ENCODE measurements around the gene SLC22A1.
"Not testable (repeated sequence)": the region's sequence is repeated elsewhere in the genome, so short reads cannot be mapped to it uniquely, and the experiment has no call there.

Gene SLC22A1

DNA sequence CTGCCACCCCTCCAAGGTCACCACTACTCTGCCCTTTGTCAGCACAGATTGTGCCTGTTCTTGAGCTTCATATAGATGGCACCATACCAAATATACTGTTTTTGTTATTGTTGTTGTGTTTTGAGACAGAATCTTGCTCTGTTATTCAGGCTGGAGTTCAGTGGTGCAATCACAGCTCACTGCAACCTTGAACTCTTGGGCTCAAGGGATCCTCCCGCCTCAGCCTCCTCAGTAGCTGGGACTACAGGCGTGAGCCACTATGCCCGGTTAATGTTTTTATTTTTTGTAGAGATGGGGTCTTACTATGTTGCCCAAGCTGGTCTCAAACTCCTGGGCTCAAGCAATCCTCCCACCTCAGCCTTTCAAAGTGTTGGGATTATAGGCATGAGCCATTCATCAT, 18.9 kb downstream of the SLC22A1 start:
- not testable (repeated sequence) for DNase-seq

GRCh38 chr6:160141001-160141726, 19.5 kb downstream of the SLC22A1 start:
- no peak for DNase-seq

DNA sequence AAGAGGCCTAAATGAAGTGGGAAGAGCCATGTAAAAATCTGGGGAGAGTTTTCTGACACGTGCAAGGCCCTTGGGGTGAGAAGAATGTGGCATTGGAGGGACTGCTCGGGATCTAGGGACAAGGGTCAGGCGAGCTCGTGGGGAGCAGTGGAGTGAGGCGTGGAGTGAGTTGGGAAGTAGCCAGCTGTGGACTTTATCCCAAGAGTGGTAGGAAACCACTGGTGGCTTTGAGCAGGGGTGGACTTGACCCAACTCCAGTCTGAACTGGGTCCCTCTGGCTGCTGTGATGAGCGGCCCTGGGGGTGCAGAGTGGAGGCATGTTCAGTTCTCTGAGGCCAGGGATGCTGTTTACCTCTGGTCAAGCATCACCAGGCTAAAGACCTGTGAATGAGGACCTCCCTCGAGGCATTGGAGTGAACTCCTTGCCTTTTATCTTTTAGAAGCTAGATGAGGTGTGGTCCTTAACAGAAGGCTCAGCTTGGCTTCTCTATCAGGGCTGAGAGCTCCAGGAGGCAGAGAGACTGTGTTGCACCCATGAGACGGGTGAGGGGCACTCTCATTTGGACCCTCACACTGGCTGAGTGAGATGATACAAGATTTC, 20.6 kb downstream of the SLC22A1 start:
- no peak for DNase-seq

DNA sequence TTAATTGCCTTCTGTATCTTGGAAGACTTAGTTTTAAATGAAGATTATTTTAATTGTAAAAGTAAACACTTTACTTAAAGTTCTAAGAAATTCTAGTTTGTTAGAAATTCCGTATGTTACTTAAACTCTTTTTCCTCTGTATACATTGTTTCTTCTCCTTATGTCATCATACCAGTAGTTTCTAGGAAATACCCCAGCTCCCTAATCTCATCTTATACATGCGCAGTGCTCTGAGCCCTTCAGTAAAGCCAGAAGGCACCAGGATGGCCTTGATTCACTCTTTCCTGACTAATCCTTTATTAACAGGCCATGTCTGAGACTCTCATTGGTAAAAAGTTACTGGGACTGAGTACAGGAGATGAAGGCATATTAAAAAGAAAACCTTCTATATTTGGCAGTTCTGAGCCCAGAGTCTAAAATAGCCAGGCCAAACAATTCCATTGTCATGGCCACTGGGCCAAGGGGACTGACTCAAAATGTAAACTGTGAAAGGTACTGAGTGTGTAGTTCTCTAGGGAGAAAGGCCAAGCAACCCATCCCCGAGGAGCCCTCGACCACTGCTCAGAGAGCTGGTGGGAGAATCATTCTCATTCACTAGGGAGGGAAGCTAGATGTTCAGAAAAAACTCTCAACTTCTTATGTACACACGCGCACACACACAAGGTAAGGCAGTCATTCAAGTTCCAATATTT, 25.0 kb downstream of the SLC22A1 start:
- no peak for DNase-seq

DNA sequence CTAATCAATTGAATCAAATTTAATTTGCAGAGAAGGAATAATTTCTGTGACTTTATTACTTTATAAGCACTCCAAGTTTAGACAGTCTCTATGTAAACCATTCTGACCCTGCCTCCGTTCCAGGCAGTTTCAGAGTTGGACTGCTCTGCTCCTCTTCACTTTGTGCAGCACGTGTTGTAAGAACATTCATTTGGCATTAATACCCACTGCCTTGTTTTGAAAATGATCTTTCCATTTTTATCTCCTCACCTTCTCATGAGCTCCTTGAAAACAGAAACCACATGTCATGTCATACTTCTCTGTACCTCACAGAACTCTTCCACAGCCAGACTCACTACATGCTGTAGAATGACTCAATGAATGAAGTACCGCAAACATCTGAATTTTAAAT, 25.5 kb downstream of the SLC22A1 start:
- DNase-seq: no peak

- DNase-seq: no peak
These were observed 32.9 kb downstream of the SLC22A1 start for GRCh38 chr6:160154471-160154870.

GRCh38 chr6:160156842-160157241, 35.2 kb downstream of the SLC22A1 start:
- no peak for DNase-seq

DNA sequence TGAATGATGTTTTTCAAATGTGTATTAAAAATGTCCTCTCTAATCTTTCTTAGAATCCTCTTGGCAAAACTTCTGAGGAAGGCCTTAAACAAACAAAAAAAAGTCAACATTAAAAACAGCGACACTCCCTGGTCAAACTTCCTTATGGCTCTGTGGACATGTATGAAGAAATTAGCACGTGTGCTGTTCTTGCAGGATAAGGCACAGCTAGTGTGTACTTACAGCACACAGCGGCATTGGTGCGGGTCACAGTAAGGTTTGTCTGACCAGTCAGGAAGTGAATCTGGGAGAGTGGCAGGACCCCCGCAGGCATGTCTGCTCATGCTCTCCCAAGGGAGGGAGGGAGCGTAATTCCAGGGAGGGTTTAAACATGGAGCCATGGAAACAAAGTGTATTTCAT, 38.8 kb downstream of the SLC22A1 start:
- no peak for DNase-seq

- DNase-seq: no peak
These were observed 39.5 kb downstream of the SLC22A1 start for GRCh38 chr6:160160929-160161646.

DNA sequence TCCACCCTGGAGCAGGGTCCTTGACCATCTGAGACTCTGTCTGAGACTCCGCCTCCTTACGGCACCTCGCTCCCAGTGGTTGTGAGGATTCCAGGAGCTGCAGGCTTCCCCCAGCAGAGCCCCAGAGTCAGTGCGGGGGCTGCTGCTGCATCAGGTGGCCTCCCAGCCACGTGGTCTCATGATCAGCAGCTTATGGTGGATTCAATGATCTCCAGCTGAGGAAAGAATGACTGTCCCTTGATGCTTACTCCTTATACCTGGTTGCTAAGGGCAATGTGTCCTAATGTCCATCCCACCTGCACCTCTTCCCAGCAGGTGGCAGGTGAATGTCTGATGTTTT, 40.0 kb downstream of the SLC22A1 start:
- no peak for DNase-seq

DNA sequence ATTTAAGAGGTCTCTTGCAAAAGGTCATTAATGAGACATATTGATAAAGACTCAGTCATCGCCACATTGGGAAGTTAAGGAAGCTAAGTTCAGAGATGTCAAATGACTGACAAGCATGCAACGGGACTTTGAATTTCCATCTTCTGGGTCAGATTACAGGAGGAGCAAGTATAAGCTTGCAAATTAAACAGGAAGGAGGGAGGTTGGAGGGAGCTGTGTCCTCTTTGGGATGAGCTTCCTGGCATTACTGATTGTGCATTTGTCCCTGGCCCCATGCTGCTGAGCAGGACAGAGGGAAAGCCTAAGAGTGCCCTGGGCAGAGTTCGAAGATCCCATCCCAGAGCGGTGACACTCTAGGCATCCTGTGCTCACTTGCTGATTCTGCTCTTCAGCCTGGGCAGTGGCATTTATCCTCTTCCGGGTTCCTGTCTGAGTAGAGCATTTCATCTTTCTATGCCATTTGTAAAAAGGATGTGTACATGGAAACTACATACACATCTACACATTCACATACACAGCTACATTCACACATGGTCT, 40.5 kb downstream of the SLC22A1 start:
- no peak for DNase-seq

DNA sequence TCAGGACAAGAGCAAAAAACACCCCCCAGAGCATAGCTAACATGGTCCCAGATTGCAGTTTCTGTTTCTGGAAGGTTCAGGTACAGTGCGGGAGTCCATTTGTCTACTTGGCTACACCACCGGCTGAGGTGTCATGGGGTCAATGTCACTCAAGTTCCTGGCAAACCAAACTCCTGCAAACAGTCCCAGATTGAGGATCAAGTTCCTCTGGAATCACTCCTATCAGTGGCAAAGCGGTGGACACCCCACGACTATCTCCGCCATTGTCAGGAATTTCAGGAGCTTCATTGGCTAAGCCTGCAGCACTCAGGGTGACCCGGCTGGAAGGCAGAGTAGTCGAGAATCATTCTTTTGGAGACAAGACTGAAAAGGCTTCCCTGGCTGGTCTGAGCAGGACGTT, 41.8 kb downstream of the SLC22A1 start:
- DNase-seq: no peak

DNA sequence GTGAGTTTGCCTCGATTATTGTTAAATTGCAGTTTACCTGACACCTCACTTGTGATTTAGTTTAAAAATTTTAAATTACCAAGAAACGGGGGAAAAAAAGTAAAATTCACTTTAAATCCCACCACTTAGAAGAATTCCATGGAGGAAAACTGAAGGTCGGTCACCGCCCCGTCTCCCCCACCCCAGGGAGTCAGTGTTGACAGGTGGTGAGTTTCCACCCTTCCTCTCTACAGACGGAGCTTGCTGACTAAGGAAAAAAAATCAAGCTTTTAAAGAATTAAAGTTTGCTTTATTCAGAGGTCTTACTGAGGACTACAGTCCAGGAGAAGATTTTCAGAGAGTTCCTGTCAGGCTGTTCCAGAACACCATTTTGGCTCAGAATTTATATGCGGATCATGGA, 42.3 kb downstream of the SLC22A1 start:
- no peak for DNase-seq

- not testable (repeated sequence) for DNase-seq
These were observed 44.3 kb downstream of the SLC22A1 start for GRCh38 chr6:160165928-160166327.

DNA sequence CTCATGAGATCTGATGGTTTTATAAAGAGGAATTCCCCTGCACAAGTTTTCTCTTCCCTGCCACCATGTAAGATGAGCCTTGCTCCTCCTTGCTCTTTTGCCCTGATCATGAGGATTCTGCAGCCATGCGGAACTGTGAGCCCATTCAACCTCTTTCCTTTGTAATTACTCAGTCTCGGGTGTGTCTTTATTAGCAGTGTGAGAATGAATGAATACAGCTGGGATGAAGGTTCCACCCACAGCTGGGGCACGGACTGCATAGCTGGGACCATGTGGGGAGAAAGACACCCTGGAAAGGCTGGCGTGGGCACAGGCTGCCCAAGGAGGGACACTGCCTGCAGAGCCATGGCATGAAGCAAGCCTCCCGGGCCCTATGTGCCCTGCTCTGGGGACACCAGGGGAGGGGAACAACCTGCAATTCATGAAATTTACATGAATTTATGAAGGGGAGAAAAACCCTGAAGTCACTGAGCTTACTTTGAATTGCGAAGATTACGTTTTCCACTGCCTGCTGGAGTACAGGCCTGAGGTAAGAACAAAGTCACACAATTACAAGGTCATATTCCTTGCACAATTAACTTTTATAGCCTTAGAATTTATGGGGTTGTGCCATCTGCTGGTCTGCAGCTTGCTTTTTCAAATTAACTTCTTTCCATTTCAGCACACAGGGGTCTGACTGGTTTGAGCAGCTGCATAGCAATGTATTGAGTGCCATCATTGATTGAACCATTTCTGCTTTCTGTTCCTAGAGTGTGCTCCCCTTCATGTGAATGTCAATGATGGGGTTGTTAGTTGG, 46.2 kb downstream of the SLC22A1 start:
- DNase-seq: no peak

- no peak for DNase-seq
These were observed 48.5 kb downstream of the SLC22A1 start for GRCh38 chr6:160170018-160170680.

DNA sequence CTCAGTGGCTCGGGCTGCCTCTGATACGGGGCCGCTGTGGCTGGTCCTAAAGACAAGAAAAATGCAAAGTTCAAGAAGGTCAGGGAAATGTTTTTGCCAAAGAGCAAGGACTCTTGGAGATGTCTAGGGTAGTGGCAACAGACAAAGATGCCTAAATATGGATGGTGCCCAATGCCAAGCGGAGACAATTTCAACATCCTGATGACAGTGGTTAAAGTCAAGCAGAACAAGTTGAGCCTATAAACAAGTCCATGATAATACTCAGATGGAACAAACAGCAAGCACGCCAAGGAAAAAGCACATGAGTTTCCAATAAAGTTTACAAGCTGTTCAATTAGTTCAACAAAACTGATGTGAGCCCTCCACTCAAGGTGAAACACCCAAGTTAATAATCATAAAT, 51.1 kb downstream of the SLC22A1 start:
- DNase-seq: no peak

GRCh38 chr6:160173806-160174527, 52.4 kb downstream of the SLC22A1 start:
- no peak for DNase-seq

DNA sequence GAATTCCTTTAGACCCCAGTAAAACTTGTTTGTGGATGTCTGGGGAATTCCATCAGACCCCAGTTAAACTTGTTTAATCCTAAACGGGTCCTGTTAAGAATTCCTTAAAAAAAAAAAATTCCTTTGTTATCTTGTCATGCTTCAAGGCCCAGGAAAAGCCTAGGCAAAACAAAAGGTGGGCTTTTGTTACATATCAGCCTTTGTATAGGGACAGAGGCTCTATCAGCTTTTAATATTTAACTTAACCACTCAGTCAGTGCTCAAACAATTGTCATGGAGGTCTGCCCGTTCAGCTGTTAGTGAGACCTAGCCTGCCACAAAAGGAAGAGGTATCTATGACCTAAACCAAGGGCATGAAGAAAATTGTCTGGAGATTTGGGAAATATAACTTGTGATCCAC, 53.1 kb downstream of the SLC22A1 start:
- DNase-seq: no peak

- no peak for DNase-seq
These were observed 55.6 kb downstream of the SLC22A1 start for GRCh38 chr6:160177220-160177619.

DNA sequence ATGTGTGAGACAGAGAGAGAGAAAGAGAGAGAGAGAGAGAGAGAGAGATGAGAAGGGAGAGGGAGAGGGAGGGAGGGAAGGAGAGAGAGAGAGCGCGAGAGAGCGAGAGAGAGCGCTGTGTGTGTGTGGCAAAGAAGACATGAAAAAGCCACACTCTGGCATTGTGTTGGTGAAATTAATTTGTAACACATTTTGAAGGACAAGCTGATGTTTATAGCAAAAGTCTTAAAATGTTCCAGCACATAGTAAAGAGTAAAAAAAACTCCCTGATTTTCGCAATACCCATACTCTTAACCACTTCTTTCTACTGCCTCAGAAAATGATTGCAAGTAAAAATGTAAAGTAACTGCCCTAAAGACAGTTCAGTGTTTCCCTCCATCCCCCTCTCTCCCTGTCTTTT, 56.7 kb downstream of the SLC22A1 start:
- no peak for DNase-seq
